Islet of Langerhans (tissue), 1 donor: Measurements from ENCODE around the gene KCNH1.

ENCODE experiments used
- FAIRE-seq: peaks from one replicate; lab custom pipeline; 2011; peaks lifted over from hg19 to GRCh38; lab: Jason Lieb, UNC

The KCNH1 gene

DNA sequence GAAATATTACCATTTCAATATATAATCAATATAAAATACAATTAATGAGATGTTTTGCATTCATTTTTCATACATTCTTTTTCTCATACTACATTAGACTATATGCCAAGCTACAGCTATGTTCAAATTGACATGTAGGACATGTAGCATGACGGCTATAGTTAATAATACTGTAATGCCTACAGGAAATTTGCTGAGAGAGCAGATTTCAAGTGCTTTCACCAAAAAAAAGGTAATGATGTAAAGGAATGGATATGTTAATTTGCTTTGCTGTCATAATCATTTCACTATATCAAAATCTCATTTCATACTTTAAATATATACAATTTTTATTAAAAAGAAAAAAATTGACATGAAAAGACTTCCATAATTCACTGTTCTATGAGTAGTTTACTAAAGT lies 215.1 kb downstream of the KCNH1 start:
- FAIRE-seq: no peak

DNA sequence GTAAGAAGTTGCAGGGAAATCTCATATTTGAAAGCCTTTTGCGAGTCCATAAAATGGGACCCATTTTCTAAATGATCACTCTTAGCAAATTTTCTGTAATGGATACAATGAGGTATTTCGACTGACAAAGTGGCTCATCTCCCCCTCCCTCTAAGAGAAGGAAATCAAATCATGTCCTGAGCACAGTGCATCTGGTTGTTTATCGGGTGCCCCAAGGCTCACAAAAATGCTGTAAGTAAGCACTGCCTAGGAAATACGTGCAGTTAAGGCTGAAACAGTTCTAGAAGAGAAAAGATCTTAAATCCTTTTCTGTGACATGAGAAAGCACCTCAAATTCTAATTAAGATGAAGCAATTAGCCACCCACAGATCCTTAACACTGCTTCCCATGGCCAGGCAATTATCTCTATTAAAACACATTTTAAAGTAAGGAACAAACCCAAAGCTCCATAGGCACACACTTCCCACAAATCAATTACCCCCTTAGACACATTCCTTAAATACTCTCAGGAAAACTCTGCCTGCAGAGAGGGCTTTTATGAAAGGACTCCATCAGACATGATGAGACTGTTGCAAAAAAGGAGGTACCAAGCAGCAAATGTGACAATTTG lies 216.3 kb downstream of the KCNH1 start:
- FAIRE-seq: no peak

DNA sequence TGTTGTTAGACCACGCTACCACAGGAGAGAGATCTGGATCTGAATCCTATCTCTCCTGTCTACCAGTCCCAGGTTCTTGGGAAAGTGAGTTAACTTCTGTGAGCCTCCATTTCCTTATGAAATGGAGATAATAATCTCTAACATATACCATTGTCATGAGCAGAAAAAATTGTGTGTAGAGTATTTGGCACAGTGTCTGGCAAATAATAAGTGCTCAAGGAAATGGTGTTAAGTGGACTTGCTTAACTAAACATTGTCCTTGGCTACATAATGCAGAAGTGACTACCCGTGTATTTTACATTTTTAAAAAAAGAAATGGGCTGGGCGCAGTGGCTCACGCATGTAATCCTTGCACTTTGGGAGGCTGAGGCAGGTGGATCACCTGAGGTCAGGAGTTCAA lies 217.4 kb downstream of the KCNH1 start:
- no peak for FAIRE-seq

DNA sequence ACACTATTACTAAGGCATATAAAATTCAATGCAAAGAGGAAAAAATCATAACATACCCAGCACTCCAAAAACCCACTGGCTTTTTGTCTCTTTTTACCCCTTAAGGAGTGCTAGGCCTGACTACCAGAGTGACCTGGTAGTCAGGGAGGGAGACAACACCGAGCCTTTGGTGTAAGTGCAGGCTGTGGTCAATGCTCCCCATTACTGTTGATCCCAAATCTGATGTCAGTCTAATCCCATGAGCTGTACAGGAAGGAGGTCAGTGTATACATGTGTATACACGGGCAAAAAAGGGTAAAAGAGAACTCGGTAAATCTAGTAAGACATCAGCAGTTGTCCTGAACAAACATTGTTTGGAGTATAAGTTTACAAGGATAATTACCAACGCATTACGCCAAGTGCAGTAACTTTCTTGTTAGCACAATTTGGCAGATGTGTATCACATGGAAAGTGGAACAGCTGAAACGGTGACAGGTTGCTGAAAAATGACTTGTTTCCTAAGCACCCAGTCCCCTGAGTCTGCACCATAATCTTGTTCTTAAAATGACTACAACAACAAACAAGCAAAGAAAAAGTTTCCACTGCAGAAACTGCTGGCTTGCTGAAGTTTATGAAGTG lies 217.9 kb downstream of the KCNH1 start:
- FAIRE-seq: no peak

DNA sequence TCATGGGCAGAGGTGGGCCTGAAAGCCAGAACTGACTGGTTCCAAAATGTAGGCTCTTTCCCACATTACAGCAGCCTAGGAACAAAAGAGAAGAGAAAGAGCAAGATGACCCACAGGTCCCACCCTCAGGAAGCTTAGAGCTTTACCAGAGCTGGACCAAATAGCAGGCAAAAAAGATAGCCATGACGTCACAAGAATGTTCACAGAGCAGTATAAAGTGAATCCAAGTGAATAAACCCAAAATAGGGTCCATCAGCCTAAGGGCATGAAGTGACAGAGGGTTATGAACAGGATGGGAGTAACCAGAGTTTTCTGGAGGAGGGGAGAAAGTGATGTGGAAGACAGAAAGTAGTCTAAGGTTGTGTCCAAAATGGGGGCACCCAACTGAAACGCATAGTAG lies 221.2 kb downstream of the KCNH1 start:
- no peak for FAIRE-seq

DNA sequence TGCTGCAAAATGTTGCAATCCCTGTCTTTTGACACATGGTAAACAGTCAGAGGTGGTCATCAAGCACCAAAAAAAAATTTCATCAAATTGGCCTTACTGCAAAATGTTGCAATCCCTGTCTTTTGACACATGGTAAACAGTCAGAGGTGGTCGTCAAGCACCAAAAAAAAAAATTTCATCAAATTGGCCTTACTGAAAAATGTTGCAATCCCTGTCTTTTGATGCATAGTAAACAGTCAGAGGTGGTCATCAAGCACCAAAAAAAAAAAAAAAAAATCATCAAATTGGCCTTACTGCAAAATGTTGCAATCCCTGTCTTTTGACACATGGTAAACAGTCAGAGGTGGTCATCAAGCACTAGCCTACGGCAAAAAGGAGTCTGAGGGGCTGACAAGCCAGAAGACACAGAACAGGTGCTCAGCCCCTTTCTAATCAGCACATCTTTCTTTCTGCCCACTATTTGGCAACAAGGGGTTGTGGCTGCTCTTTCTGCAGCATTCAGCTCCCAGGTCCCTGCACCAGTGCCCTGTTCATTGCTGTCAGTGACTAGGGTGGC lies 223.8 kb downstream of the KCNH1 start:
- no peak for FAIRE-seq

DNA sequence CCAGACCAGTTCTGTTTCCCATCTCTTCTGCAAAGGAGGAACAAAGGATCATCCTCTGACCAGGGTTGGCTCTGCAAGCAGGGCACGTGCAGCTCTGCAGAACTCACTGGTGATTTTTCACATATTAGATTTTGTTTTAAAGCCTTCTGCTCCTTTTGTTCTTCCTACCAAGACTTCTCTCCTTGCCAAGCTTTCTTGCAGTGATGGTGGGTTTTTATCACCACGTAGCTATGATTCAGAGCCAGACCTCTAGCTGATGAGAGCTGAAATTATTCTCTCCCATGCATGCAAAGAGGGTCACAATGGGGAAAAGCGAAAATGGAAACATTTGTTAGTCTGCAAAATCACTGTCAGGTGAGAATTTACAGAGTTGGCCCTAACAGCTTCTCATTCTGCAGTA lies 225.2 kb downstream of the KCNH1 start:
- FAIRE-seq: no peak

DNA sequence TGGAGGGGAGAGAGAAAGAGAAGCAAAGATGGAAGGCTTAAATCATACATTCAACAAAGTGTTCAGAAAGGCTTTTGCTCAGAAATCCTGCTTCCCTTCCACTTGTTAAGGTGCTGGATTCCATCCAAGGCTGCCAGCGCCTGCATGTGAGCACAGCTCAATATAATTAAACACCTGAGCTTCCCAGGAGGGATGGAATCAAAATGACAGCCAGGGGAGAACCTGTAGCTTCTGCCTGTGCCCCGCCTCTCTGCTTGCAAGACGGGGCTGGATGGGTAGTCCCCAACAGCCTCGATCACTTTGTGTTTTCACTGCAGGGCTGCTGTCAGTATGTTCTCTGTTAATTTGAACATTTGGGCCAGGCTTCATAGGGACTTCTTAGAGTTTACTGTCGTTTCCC lies 225.7 kb downstream of the KCNH1 start:
- no peak for FAIRE-seq

DNA sequence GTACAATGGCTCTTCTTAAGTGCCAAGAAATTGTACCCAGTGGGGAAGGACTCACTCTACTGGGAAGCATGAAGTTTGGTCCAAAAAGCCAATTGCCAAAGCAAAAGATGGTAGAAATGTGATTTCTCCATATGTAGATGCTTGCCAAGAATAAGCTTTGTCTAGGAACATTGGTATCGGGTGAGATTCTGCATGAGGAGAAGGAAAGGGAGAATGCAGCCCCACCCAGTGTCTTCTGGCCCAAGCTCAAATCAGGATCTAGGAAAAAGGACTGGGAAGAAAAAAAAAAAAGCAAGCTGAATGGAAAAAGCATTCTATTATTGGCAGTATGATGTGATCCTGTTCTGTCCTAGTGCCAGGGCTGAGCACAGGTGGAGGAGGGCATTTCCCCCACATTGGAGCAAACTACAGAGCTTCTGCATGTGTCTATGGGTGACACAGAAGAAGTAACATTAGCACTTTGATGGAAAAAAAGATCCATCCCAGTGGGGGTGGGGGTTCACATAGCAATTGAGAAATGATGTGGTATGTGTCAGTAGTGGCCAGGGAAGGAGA lies 226.6 kb downstream of the KCNH1 start:
- FAIRE-seq: no peak

DNA sequence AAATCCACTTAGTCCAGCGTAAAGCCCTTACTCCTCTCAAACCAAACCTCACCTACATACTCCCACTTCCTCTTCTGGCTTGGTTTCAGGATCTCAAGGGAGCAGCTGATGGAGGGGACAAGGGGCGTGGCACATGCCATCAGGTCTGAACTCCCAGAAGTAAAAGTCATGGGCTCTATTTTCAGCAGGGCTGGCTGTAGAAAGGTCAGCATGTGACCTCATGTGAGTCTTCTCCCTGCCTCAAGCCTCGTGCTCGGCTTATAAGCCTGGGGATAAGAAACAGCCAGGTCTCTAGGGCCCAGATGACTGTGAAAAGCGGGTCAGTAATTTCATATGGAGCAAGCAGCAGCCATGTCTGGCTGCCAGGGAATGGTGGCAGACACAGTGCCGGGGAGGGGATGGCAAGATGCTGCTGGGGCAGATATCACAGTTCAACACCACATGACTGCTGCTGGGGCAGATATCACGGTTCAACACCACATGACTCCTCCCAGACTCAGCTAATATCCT lies 227.9 kb downstream of the KCNH1 start:
- no peak for FAIRE-seq

DNA sequence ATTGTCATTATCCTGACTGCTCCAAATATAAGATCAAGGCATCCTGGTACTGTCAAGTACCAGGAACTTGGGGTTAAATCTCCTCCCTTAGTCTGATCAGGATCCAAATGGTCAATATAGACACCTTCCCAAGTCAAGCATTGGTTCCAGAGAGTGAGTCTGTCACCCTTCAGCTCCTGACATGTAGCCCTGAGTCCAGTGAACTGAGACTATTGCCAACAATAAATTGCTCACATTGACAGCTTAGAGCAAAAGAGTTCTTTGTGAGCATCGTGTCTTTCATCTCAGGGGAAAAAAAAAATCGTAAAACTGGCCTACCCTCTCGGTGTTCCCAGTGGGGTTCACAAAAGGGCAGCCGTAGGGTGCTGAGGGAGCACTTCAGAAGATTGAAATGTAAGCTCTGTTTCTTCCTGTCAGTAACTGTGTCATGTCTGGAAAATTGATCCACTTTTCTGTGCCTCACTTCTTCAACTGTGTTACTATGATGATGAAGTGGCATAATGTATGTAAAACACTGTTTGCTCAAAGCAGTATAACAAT lies 228.5 kb downstream of the KCNH1 start:
- no peak for FAIRE-seq

DNA sequence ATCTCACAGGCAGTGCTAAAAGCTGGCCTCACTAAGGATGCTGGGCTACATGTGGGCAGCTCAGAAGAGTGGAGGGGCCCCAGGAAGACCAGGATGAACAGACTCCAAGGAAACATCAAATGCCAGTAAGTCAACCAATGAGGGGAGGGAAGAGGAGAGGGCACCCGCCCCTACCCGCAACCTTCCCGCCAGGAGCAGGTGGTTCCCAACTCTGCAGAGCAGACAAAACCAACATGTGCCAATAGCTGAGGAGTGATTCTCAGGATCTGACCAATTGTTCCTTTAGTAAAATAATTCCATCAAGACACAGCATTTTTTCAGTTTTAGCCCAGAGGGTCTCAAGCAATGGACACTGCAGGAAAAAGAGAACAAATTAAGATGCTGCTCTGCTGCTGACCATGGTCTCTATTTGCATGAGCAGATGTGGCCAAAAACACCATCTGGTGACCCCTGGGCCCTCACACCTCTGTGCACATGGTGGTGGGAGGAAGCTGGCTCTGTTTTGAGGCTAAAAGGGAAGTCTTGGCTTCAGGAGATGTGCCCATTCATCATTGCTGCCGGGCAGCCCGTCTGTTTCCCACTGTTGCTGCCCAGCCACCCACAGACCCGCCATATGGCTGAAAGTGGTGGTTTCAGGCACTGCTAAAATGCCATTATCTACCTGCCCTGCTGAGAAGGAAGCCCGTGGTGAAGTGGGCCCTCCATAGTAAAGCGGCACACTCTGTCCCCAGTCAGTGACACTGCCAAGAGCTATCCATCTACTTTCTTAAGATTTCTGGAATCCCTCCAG lies 231.8 kb downstream of the KCNH1 start:
- no peak for FAIRE-seq

DNA sequence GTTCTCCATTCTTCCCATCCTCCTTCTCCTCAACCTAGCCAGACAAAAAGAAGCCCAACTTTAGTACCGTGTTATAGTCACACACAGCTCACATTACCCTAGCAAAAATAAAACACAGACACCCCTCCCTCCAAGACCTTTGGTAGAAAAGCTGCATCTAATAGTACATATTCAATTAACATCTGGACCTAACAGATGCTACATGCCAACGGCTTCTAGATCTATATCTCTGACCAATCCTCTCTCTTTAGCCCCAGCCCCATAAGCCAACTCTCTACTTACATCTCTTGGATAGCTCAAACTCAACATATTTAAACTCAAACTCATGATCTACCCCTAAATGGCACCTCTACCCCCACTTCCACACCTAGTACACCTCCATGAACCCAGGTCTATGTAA lies 233.1 kb downstream of the KCNH1 start:
- FAIRE-seq: no peak

DNA sequence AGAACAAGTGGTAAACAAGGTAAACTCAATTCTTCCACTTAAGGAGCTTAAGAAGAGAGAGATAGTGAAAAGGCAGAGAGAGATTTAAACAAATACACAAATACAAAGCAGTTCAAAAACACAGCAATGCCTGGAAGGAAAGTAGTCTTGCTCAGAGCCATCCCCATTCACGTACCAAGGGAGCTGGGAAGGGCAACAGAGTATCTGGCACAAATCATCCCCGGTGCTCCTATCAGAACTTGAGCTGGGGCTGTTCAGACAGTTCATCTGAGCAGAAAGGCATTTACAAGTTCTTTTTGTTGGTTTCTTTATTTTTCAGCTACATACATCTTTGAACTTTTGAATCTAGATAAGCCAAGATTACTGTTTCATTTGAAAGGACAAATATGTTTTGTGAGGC lies 233.9 kb downstream of the KCNH1 start:
- FAIRE-seq: no peak

DNA sequence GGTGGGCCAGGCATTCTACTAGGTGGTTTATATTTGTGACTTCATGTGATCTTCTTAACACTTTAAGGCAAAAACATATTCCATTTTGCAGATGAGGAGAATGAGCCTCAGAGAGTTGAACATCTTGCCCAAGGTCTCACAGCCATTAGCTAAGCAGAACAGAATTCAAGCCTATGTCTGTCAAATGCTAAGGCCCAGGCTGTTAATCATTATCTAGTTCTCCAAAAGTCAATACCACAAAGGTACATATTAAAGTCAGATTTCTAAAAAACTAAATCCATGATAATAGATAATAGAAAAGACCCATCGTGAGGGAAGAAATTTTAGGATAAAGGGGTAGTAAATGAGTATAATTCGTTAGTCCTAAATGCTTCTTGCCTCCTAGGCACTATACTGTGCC lies 234.3 kb downstream of the KCNH1 start:
- peak; percentile 86 for FAIRE-seq

DNA sequence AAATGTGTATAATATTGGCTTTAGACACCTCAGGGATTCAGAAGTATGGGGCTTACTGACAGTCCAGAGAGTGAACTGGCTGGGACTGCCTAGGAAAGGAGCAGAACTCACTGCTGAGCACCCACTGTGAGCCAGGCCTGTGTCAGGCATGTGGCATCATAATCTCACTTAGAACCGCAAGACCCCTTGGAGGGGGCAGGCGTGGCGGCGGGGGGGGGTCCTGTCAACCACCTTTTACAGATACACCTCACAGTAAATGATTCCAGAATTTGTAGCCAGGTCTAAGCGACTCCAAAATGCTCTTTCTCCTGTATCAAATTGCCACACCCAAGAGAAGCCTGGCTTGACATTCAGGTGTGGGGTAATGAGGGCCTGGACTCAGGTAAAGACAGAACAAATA lies 235.5 kb downstream of the KCNH1 start:
- FAIRE-seq: no peak

DNA sequence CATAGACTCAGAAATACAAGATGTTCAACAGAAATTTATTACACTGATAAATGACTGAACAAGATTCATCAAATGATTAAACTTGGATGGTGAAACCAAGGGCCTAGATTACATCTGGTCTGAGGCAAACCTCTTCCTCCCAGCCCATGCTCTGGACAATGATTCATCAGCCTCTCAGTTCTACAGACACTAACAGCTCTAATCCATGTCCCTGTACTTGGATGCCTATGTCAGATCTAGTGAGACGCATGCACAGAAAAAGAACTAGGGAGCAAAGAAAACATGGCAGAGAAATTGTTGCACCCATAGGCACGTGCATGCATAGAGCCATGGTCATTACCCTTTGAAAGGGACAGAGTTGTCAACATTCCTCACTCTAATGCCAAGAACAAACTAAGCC lies 250.1 kb downstream of the KCNH1 start:
- FAIRE-seq: no peak

DNA sequence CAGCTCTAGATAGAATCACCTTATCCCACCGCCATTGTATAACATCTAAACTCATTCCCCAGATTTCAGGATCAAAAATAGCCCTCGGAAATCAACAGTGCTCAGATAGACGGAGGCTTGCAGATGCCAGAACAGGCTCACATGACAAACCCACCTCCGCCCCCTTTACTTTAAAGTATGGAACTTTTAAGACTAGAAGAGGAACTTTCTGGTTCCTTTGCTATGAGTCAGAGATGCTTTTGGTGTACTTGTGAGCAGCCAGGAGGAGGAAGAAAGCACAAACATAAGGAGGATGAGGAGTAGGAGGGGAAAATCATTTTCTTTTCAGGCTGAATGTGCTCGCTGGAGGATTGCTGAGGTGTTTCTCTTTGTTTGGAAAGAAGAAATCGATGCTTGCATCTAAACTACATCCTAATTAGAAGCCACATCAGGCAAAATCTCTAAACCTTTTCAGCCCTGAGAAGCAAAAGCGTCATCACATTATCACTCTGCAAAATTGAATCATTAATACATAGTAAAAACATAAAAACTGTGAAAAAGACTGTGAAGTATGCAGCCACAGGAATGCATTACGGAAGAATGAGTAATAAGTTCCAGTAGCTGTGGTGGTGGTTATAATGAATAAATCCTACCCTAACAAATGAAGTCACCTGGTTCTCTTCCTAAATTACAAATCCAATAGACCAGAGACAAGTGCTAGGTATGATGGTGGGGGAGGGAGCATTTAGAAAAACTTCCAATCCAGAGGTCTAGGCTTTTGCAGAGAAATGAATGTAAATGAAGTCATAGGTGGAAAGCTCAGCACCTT lies 251.3 kb downstream of the KCNH1 start:
- FAIRE-seq: no peak

DNA sequence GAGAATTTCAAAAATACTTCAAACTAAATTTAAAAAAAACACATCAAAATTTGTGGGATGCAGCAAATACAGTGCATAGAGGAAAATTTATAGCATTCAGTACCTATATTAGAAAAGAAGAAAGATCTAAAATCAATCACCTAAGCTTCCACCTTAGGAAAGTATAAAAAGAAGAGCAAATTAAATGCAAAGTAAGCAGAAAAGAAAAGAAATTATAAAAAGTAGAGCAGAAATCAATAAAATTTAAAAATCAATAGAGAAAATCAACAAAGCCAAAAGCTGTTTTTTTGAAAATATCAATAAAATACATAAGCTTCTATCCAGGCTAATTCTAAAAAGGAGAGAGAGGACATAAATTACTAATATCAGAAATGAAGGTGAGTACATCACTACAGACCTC lies 255.4 kb downstream of the KCNH1 start:
- FAIRE-seq: no peak

DNA sequence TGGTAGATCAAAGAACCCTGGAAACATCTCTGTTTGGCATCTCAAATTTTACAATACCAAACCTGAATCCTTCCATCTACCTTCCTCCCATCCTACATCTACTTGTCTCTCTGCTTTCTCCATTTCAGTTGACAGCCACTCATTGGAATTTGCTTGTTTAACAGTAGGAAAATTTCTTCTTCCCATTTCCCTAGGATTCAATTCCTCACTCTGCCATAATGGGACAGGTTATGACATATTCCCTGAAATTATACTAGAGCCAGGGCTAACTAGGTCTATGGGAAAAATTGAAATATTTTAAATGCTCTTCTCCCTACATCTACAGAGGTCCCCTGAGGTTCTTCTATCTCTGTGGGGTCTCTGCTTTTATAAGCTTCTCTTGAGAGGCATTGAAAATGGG lies 257.7 kb downstream of the KCNH1 start:
- no peak for FAIRE-seq

DNA sequence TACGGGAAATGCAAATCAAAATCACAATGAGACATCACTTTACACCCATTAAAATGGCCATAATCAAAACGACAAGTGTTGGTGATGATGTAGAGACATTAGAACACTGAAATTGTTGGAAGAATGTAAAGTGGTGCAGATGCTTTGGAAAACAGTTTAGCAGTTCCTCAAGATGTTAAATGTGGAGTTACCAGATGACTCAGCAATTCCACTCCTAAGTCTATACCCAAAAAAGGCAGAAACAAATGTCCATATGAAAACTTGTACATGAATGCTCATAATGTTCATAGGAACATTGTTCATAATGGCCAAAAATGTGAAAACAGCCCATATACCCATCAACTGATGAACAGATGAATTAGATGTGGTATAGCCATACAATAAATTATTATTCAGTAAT lies 267.4 kb downstream of the KCNH1 start:
- FAIRE-seq: no peak

DNA sequence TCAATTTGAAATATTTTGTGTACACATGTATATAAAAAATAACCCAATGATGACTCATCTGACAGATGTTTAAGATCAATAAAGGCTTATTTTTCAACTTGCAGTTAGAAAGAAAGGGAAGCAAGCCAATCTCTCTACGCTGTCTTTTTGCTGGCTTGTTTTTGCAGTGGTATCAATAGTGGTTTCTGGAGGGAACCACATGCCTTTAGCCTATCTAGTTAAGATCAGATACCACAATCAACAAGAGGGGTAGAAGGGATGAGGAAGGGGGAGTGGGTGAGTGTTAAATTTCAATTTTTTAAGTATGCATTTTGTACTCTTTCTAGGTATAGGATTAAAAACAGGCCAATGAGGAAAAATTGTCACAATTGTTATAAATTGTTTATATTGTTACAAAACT lies 276.2 kb downstream of the KCNH1 start:
- no peak for FAIRE-seq
